ENCODE data around the gene SOX15. TPM values are rescaled to one million over a fixed set of nuclear protein-coding genes. Genes with fewer than 3 reads are reported as not detected.

The SOX15 gene
- 0.65 and 0.84 TPM in 2 replicates for total RNA-seq
- long read RNA-seq: 0 reads

GRCh38 chr17:7589891-7590691 lies at the start of gene SOX15:
Gene SOX15 (minus strand): TSS chr17:7590094. CDS start chr17:7589676, 418 bp downstream.
- Mint-ChIP-seq H3K27ac (ENCODE audit: unreplicated experiment) (peak within 1 kb of the TSS; percentile 59), H3K27me3 (ENCODE audit: low read depth) (peaks cover 6% of the 10 kb centered on the region), H3K4me1 (peaks cover 6% of the 10 kb centered on the region), H3K36me3 (ENCODE audit: low read depth) (peaks cover 20% of the 10 kb centered on the region), H3K9me3 (no peaks in the 10 kb centered on the region), H3K4me3 (peak within 1 kb of the TSS; percentile 75)
- TF ChIP-seq CTCF (conservative IDR thresholded peaks at IDR 0.05): no peak
- no peak for DNase-seq (ENCODE audit: low read depth, low spot score)

- DNase-seq (ENCODE audit: low read depth, low spot score): no peak
- Mint-ChIP-seq H3K27me3 (ENCODE audit: low read depth) (no peaks in the 10 kb centered on the region), H3K27ac (ENCODE audit: unreplicated experiment) (peak overlapping the region; percentile 12), H3K4me3 (no peak overlapping the region), H3K4me1 (peaks cover 22% of the 10 kb centered on the region), H3K36me3 (ENCODE audit: low read depth) (no peaks in the 10 kb centered on the region), H3K9me3 (no peaks in the 10 kb centered on the region)
- no peak for TF ChIP-seq CTCF (conservative IDR thresholded peaks at IDR 0.05)
Observed at GRCh38 chr17:7636163-7636562, 46.3 kb upstream of the SOX15 start.

- Mint-ChIP-seq H3K27me3 (ENCODE audit: low read depth) (no peaks in the 10 kb centered on the region), H3K4me3 (no peak overlapping the region), H3K9me3 (no peaks in the 10 kb centered on the region), H3K27ac (ENCODE audit: unreplicated experiment) (no peak overlapping the region), H3K36me3 (ENCODE audit: low read depth) (no peaks in the 10 kb centered on the region), H3K4me1 (peaks cover 33% of the 10 kb centered on the region)
- peak; percentile 83 for DNase-seq (ENCODE audit: low read depth, low spot score)
- TF ChIP-seq CTCF (conservative IDR thresholded peaks at IDR 0.05): peak; percentile 62
Observed at GRCh38 chr17:7634384-7634783, 44.5 kb upstream of the SOX15 start.

- H3K36me3 Mint-ChIP-seq (ENCODE audit: low read depth): no peaks in the 10 kb centered on the region
- peaks cover 34% of the 10 kb centered on the region for H3K4me1 Mint-ChIP-seq
- DNase-seq (ENCODE audit: low read depth, low spot score): no peak
- no peak overlapping the region for H3K4me3 Mint-ChIP-seq
- H3K27me3 Mint-ChIP-seq (ENCODE audit: low read depth): no peaks in the 10 kb centered on the region
- H3K9me3 Mint-ChIP-seq: no peaks in the 10 kb centered on the region
- no peak overlapping the region for H3K27ac Mint-ChIP-seq (ENCODE audit: unreplicated experiment)
- TF ChIP-seq CTCF (conservative IDR thresholded peaks at IDR 0.05): no peak
Observed at GRCh38 chr17:7633093-7633492, 43.2 kb upstream of the SOX15 start.

- Mint-ChIP-seq H3K4me3 (peak overlapping the region; percentile 68), H3K36me3 (ENCODE audit: low read depth) (no peaks in the 10 kb centered on the region), H3K27ac (ENCODE audit: unreplicated experiment) (no peak overlapping the region), H3K27me3 (ENCODE audit: low read depth) (no peaks in the 10 kb centered on the region), H3K4me1 (peaks cover 38% of the 10 kb centered on the region), H3K9me3 (no peaks in the 10 kb centered on the region)
- no peak for DNase-seq (ENCODE audit: low read depth, low spot score)
- TF ChIP-seq CTCF (conservative IDR thresholded peaks at IDR 0.05): peak; percentile 59
Observed at GRCh38 chr17:7632492-7632894, 42.6 kb upstream of the SOX15 start.

Data from neural crest cell (in vitro differentiated cells).